Activated naive CD8-positive, alpha-beta T cell (primary cell): Measurements from ENCODE around the gene IGSF5.

ENCODE experiments used
- H3K27ac Mint-ChIP-seq: one replicate; pipeline ENCODE4 v1.8.0; 2021; ENCODE audit warnings: mixed read lengths
- H3K27me3 Mint-ChIP-seq: one replicate; pipeline ENCODE4 v1.8.0; 2021; ENCODE audit warnings: mixed read lengths
- H3K36me3 Mint-ChIP-seq: one replicate; pipeline ENCODE4 v1.8.0; 2021; ENCODE audit warnings: mixed read lengths
- H3K4me1 Mint-ChIP-seq: one replicate; pipeline ENCODE4 v1.8.0; 2021; ENCODE audit warnings: low read depth, mixed read lengths
- H3K4me3 Mint-ChIP-seq: one replicate; pipeline ENCODE4 v1.8.0; 2021; ENCODE audit warnings: mild to moderate bottlenecking, mixed read lengths
- H3K9me3 Mint-ChIP-seq: one replicate; pipeline ENCODE4 v1.8.0; 2021; ENCODE audit warnings: low read depth, mixed read lengths

The IGSF5 gene

GRCh38 chr21:39775816-39776215, 30.8 kb downstream of the IGSF5 start:
- no peak overlapping the region for H3K4me3 Mint-ChIP-seq
- H3K27ac Mint-ChIP-seq = no peak overlapping the region
- H3K27me3 Mint-ChIP-seq = no peaks in the 10 kb centered on the region
- no peaks in the 10 kb centered on the region for H3K4me1 Mint-ChIP-seq
- no peaks in the 10 kb centered on the region for H3K9me3 Mint-ChIP-seq
- H3K36me3 Mint-ChIP-seq = no peaks in the 10 kb centered on the region

DNA sequence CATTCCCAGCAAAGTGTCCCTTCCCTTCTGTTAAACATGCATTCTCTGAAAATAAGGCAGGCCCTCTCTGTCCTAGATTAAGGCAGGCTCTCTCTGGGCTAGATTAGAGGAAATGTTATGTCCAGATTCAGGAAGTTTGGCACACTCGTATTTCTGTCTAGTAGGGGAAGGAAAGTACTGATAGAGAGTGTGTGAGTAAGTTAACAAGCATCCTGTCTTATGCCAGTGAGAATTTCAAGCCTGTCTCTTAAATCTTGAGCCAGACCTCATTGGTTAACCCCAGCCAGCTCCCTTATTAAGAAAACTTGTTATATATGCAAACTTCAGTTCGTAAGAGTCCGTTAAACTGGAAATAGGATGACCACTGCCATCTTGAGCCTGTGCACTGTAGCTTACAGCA, 31.6 kb downstream of the IGSF5 start:
- Mint-ChIP-seq H3K4me3 (no peak overlapping the region), H3K27ac (no peak overlapping the region), H3K27me3 (no peaks in the 10 kb centered on the region), H3K36me3 (no peaks in the 10 kb centered on the region), H3K4me1 (no peaks in the 10 kb centered on the region), H3K9me3 (no peaks in the 10 kb centered on the region)

DNA sequence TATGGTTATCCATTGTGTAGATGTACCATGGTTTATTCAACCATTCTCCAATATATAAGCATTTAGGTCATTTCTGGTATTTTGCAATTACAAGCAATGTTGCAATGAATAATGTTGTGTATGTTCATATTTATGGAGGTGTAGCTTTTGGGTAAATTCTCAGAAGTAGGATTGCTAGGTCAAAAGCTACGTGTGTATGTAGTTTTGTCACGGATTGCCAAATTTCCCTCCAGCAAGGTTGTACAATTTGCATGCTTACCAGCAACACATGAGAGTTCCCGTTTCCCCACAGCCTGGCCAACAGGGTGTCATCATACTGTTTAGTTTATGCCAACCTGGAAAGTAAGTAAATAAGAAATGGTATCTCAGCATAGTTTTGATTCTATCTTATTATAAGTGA, 36.3 kb downstream of the IGSF5 start:
- no peak overlapping the region for H3K4me3 Mint-ChIP-seq
- no peaks in the 10 kb centered on the region for H3K4me1 Mint-ChIP-seq
- H3K9me3 Mint-ChIP-seq = no peaks in the 10 kb centered on the region

DNA sequence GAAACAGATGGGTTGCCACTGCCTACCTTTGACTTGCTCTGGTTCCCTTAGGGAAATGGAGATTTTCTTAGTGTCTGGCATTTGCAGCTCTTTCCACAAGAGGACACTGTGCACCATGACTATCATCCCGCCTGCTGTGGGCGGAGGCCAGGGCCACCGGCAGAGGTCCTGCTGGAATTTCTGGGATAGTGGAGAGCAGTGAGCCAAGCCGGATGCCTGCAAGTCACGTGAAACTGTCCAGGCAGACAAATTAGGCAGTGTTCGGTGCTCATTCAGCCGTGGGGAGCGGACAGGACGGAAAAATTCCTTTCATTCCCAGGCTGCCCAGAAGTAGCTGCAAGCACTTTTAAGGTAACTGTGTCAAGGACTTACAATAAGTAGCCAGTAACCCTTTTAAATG, 43.4 kb downstream of the IGSF5 start:
- no peaks in the 10 kb centered on the region for H3K9me3 Mint-ChIP-seq
- H3K27ac Mint-ChIP-seq = no peak overlapping the region
- H3K4me1 Mint-ChIP-seq = no peaks in the 10 kb centered on the region
- H3K4me3 Mint-ChIP-seq = no peak overlapping the region
- H3K27me3 Mint-ChIP-seq = no peaks in the 10 kb centered on the region
- no peaks in the 10 kb centered on the region for H3K36me3 Mint-ChIP-seq

More for the DNA sequence above, 36.3 kb downstream of the IGSF5 start:
- Mint-ChIP-seq H3K36me3 (no peaks in the 10 kb centered on the region), H3K27me3 (peaks cover 2% of the 10 kb centered on the region), H3K27ac (no peak overlapping the region)

- H3K27ac Mint-ChIP-seq = no peak overlapping the region
- H3K4me3 Mint-ChIP-seq = no peak overlapping the region
- H3K36me3 Mint-ChIP-seq = no peaks in the 10 kb centered on the region
- H3K27me3 Mint-ChIP-seq = no peaks in the 10 kb centered on the region
- H3K4me1 Mint-ChIP-seq = no peaks in the 10 kb centered on the region
- H3K9me3 Mint-ChIP-seq = no peaks in the 10 kb centered on the region
These were observed 51.5 kb downstream of the IGSF5 start for GRCh38 chr21:39796466-39796865.

GRCh38 chr21:39799178-39799577, 54.2 kb downstream of the IGSF5 start:
- H3K27me3 Mint-ChIP-seq = no peaks in the 10 kb centered on the region
- no peaks in the 10 kb centered on the region for H3K4me1 Mint-ChIP-seq
- no peak overlapping the region for H3K4me3 Mint-ChIP-seq
- H3K36me3 Mint-ChIP-seq = no peaks in the 10 kb centered on the region
- H3K9me3 Mint-ChIP-seq = no peaks in the 10 kb centered on the region
- H3K27ac Mint-ChIP-seq = no peak overlapping the region

DNA sequence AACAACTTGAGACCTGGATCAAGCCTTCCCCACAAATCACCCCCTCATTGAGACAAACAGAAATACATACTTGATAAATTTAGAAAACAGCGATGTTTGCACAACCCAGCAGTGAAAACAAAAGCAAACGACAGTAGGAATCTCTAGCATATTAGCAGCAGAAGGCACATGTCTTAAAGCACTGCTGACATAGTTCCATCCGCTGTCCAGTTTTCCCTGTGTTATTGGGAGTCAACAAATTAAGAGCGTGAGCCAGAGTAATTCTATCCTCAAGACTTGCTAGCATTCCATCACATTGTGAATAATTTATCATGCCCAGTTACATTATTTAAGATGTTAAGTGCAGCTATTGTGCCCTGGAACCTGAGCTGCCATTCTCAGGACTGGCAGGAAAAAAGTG, 55.3 kb downstream of the IGSF5 start:
- no peaks in the 10 kb centered on the region for H3K36me3 Mint-ChIP-seq
- no peak overlapping the region for H3K4me3 Mint-ChIP-seq
- no peaks in the 10 kb centered on the region for H3K27me3 Mint-ChIP-seq
- H3K9me3 Mint-ChIP-seq = no peaks in the 10 kb centered on the region
- H3K4me1 Mint-ChIP-seq = no peaks in the 10 kb centered on the region
- no peak overlapping the region for H3K27ac Mint-ChIP-seq

DNA sequence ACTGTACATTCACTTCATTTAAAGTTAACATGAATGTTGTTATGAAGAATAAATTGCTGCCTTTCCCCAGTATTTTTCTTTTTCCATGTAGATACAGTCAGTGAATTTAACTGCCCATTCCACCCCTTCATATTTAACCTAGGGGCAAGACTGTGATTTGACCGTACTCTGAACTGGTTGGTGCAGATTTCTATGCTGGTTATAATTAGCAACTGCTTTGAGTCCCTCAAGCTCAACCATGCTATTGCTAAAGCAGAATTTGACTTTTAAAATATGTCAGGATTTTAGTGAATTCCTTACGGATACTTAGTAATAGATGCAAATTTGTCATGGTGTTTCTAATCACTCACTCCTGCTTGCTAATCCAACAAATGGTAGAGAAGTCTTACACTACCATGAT, 57.2 kb downstream of the IGSF5 start:
- no peaks in the 10 kb centered on the region for H3K27me3 Mint-ChIP-seq
- H3K4me3 Mint-ChIP-seq = no peak overlapping the region
- no peaks in the 10 kb centered on the region for H3K36me3 Mint-ChIP-seq
- H3K27ac Mint-ChIP-seq = no peak overlapping the region
- no peaks in the 10 kb centered on the region for H3K4me1 Mint-ChIP-seq
- H3K9me3 Mint-ChIP-seq = no peaks in the 10 kb centered on the region

DNA sequence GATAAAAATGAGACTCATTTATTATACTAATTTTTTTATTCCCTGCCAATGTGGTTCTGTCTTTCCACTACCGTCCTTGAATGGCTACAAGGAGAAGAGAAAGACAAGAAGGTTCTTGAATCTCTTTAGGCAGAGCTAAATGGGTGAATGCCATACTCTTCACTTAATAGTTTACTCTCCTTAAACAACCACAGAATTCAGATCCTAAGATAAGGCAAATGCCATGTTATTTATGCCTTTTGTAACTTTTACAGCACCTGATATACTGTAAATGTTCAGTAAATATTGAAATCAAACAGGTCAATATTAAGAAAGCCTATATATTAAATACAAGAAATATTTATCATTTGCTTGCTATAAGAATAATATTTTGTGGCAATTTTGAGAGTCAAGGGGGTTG, 58.4 kb downstream of the IGSF5 start:
- Mint-ChIP-seq H3K27ac (no peak overlapping the region), H3K4me3 (no peak overlapping the region), H3K9me3 (no peaks in the 10 kb centered on the region), H3K4me1 (no peaks in the 10 kb centered on the region), H3K27me3 (no peaks in the 10 kb centered on the region), H3K36me3 (no peaks in the 10 kb centered on the region)

GRCh38 chr21:39804240-39804639, 59.3 kb downstream of the IGSF5 start:
- Mint-ChIP-seq H3K4me3 (no peak overlapping the region), H3K9me3 (no peaks in the 10 kb centered on the region), H3K36me3 (no peaks in the 10 kb centered on the region)

DNA sequence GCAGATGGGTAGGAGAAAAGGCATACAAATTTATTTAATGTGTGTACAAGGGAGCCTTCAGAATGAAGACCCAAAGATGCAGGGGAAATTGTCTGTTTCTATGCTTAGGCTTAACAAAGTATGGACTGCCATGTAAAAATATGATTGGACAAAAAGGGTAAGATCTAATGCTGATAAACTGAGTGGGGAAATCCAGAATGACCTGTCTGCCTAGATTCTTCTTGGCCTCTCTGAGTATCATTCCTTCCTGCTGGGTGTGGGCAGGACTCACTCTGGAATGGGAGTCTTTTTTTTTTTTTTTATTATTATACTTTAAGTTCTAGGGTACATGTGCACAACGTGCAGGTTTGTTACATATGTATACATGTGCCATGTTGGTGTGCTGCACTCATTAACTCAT, 61.0 kb downstream of the IGSF5 start:
- Mint-ChIP-seq H3K27ac (no peak overlapping the region), H3K27me3 (peaks cover 3% of the 10 kb centered on the region), H3K4me3 (no peak overlapping the region), H3K36me3 (no peaks in the 10 kb centered on the region), H3K9me3 (no peaks in the 10 kb centered on the region), H3K4me1 (no peaks in the 10 kb centered on the region)

More at GRCh38 chr21:39804240-39804639, 59.3 kb downstream of the IGSF5 start:
- no peaks in the 10 kb centered on the region for H3K4me1 Mint-ChIP-seq
- H3K27me3 Mint-ChIP-seq = peaks cover 1% of the 10 kb centered on the region
- H3K27ac Mint-ChIP-seq = no peak overlapping the region

GRCh38 chr21:39807738-39808137, 62.8 kb downstream of the IGSF5 start:
- Mint-ChIP-seq H3K27me3 (peaks cover 5% of the 10 kb centered on the region), H3K36me3 (no peaks in the 10 kb centered on the region), H3K4me1 (no peaks in the 10 kb centered on the region), H3K27ac (no peak overlapping the region), H3K9me3 (no peaks in the 10 kb centered on the region), H3K4me3 (no peak overlapping the region)

GRCh38 chr21:39809936-39810335, 65.0 kb downstream of the IGSF5 start:
- Mint-ChIP-seq H3K36me3 (no peaks in the 10 kb centered on the region), H3K4me1 (no peaks in the 10 kb centered on the region), H3K27me3 (peaks cover 5% of the 10 kb centered on the region), H3K27ac (no peak overlapping the region), H3K4me3 (no peak overlapping the region), H3K9me3 (no peaks in the 10 kb centered on the region)

GRCh38 chr21:39812983-39813382, 68.0 kb downstream of the IGSF5 start:
- no peaks in the 10 kb centered on the region for H3K4me1 Mint-ChIP-seq
- no peaks in the 10 kb centered on the region for H3K9me3 Mint-ChIP-seq
- H3K4me3 Mint-ChIP-seq = no peak overlapping the region
- H3K36me3 Mint-ChIP-seq = no peaks in the 10 kb centered on the region
- peaks cover 5% of the 10 kb centered on the region for H3K27me3 Mint-ChIP-seq
- no peak overlapping the region for H3K27ac Mint-ChIP-seq

- Mint-ChIP-seq H3K27me3 (peaks cover 1% of the 10 kb centered on the region), H3K9me3 (no peaks in the 10 kb centered on the region), H3K4me3 (no peak overlapping the region), H3K36me3 (no peaks in the 10 kb centered on the region), H3K27ac (no peak overlapping the region), H3K4me1 (no peaks in the 10 kb centered on the region)
These were observed 73.6 kb downstream of the IGSF5 start for GRCh38 chr21:39818557-39818956.

GRCh38 chr21:39822042-39822441, 77.1 kb downstream of the IGSF5 start:
- Mint-ChIP-seq H3K9me3 (no peaks in the 10 kb centered on the region), H3K4me3 (no peak overlapping the region), H3K27ac (no peak overlapping the region), H3K36me3 (no peaks in the 10 kb centered on the region), H3K27me3 (peaks cover 1% of the 10 kb centered on the region), H3K4me1 (no peaks in the 10 kb centered on the region)

GRCh38 chr21:39825250-39825649, 80.3 kb downstream of the IGSF5 start:
- Mint-ChIP-seq H3K9me3 (no peaks in the 10 kb centered on the region), H3K27me3 (no peaks in the 10 kb centered on the region), H3K27ac (no peak overlapping the region), H3K36me3 (no peaks in the 10 kb centered on the region), H3K4me3 (no peak overlapping the region), H3K4me1 (no peaks in the 10 kb centered on the region)
